ENCODE measurements around the gene TDRD7. TPM values are rescaled to one million over a fixed set of nuclear protein-coding genes. Genes with fewer than 3 reads are reported as not detected.

Gene TDRD7
- total and polyA plus RNA-seq, 2 of the 8 experiments (the other 6 are each of a cell fraction or from before 2014, with no cell fraction given), result 1.2 to 2.3 TPM

- no peak for TF ChIP-seq ATF3 (IDR thresholded peaks at IDR 0.05; ENCODE audit: insufficient read depth, low read depth, low read length)
Measured at GRCh38 chr9:97419309-97419867, 7.5 kb downstream of the TDRD7 start (continued).

All from H1 (cell line).